Activated CD8-positive, alpha-beta memory T cell treated with anti-CD3 and anti-CD28 coated beads for 1 hour (primary cell): ENCODE results near the gene CALU.

ENCODE experiments used
- DNase-seq, 2 donors: peaks; one replicate each; pipeline ENCODE4 v3.0.0-alpha.2; 2020; ENCODE audit warnings: low read depth in 1 of 2; ENCODE audit errors: extremely low read depth in 1 of 2

CALU gene

DNA sequence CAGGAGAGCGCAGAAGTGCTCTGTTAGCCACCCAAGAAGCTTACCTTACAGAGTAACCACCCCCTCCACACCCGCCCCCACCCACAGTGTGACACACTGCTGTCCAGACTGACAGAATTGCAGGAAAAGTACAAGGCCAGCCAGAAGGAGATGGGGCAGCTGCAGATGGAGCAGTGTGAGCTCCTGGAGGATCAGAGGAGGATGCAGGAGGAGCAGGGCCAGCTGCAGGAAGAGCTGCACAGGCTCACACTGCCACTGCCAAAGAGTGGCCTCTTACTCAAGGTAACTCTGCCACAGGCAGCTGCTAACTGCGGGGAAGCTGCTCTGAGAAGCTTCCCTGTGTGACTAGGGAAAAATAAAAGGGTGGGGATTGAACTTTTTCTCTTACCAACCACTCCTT is 70.2 kb downstream of the CALU start:
- no peak for DNase-seq

DNA sequence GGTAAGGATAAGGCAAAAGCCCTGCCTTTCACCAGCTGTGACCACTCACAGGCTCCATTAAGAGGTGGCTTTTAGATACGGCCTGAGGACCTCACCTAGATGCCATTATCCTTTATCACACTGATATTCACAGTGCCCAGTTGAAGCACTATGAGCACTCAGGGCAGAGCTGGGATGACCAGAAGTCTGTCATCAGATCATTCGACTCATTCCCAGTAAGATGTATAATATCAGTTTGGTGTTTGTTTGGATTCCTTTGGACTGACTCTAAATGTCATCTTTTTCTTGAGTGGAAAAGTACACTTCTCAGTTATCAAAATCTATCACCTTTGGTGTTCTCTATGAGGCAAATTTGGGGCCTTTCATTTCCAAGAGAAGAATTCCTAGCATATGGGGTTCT is 71.3 kb downstream of the CALU start:
- no peak for DNase-seq

DNA sequence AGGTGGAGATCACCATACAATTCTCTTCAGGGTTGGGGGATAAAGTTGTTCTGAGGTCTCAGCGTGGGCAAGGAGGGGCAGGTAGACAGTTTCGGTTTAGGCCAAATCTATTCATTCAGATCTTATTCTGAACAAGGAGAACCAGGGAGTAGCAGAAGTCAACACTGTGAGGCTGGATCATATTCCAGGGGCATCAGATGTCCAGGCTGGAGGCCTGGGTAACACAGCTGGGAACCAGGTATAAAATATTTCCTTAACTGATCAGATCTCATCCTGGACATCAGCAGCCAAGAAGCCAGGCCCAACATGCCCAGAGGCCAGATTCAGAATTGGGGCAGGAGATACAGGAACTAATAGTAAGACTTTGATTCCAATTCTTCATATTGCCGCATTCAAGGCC is 71.8 kb downstream of the CALU start:
- no peak for DNase-seq

DNA sequence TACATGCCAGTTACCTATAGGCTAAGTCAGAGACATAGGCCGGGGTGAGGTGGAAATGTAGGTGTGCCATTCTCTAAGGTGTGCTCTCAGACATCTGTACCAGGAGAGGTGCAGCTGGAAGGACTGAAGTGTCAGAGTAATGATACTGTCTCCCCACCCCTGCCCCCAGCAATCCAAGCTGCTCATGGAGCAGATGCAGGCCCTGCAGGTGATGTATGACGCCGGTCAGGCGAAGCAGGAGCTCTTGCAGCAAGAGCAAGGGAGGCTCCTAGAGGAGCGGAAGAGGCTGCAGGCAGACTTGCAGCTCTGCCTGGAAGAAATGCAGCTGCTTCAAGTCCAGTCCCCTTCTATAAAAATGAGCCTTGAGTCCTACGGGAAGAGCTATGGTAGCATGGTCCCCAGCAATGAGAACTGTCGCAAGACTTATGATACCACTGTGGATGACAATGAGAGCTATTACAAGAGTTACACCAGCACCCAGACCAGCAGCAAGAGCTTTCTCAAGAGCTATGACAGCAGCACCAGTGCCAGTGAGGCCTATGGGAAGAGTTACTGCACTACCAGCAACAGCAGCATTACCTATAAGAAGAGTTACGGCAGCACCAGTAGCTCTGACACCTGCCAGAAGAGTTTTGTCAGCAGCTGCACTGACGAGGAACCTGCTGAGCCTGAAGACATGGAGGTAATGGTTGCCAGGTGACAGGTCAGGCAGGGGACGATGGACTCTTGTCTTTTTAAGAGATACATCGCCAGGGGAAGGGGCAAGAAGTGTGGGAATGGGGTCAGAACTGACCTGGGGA is 72.7 kb downstream of the CALU start:
- DNase-seq: no peak

DNA sequence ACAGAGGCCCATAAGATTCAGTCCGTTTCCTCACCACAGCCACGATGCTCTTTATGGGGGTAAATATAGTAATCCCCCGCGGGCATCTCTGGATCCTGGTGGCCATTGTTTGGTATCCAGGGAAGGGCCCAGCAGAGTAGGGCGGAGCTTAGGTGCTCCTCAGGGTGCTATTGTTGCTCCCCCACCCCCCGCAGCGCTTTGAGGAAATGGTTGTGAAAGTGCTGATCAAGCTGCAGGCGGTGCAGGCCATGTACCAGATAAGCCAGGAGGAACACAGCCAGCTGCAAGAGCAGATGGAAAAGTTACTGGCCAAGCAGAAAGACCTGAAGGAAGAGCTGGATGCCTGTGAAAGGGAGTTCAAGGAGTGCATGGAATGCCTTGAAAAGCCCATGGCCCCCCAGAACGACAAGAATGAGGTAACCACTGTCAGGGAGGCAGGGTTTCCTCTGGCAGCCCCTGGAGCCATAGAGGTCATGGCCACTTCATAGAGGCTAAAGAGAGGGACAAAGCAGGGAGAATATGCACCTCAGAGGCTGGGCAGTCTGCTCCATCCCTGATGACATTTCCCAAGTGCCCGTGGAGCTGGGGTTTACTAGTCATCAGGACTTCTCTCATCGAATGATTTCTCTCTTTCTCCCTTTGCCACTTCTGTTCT is 73.5 kb downstream of the CALU start:
- no peak for DNase-seq

DNA sequence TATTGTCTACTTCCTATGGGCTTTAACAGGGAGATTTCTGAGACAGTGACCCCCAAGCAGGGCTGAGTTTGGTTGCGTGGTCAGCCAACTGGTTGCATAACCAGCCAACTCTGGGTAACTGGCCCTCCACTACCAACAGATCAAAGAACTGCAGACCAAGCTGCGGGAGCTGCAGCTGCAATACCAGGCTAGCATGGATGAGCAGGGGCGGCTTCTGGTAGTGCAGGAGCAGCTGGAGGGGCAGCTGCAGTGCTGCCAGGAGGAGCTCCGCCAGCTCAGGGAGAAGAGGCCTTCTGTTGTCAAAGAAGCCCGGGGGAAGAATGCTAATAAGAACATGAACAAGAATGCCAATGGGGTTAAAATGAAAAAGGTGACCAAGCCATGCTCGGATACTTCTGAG is 75.3 kb downstream of the CALU start:
- DNase-seq: no peak

DNA sequence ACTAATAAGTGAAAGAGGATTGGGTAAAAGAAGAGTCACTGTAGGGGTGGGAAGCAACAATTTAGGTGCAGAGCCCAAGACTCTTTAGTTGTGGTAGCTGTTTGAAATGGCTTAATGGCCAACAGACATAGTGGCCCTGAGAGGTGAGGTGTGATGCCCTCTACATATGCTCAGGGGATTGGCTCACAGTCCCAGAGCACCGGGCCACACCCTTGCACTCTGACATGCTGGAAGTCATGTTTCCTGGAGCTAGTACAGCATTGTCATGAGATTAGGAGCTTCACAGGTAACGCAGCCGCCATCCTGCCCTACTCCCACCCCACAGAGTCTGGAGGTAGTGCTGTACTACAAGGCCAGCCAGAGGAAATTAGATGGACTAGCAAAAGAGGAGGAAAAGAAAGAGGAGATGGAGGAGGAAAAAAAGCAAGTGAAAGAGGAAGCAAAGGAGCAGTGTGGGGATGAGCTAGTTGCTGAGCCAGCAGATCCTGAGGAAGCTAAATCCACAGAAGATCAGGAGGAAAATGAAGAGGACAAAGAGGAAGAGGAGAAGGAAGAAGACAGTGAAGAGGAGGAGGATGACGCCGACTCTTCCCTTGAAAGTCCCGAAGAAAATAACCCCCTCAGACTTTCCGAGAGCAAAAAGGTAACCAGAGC is 76.3 kb downstream of the CALU start:
- DNase-seq: no peak

DNA sequence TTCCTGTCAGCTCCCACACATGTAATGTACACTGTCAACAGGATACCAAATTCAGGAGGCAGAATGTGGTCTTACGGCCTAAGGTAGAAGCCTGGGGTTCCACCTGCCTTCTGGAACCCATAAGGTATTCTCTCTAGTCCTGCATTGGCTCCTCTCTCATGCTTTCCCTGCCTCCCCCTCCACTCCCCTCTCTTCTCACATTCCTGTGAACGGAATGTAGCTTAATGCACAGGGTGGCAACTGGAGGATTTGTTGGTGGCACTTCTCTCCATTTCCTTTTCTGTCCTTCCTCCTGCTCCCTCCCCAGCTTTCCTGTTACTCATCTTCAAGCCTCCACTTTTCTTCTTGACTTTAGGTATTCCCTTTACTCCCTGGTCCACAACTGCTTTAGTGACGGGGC is 79.5 kb downstream of the CALU start:
- no peak for DNase-seq
